Right hindlimb (tissue), 1 donor: ENCODE measurements around the gene B4GALT5.

Experiments used
- DNase-seq: peaks from one replicate; pipeline ENCODE4 v3.0.0-alpha.2; 2018

B4GALT5 gene

DNA sequence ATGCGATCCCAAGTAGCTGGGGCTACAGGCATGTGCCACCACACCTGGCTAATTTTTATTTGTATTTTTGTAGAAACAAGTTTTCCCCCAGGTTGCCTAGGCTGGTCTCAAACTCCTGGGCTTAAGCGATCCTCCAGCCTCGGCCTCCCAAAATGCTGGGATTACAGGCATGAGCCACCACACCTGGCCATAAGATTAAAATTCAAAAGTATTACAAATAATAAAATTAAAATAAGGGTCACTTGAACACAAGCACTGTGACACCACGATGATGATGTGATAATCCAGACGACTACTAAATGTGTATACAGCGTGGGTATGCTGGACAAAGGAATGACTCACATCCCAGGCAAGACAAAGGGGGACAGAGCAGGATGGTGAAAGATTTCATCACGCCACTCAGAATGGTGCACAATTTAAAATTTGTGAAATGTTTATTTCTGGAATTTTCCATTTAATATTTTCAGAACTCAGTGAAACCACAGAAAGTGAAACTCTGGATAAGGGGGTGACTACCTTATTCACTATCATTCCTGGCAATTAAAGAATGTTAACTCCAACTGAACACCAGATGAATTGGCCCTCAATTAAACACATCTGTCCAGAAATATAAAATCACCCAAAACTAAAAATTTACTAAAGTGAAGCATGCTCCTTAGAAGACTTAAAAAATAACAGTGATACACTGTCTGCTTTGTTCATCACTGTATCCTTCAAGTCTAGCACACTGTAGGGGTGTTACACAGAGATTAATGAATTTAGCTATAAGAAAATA, 13.1 kb downstream of the B4GALT5 start:
- no peak for DNase-seq

DNA sequence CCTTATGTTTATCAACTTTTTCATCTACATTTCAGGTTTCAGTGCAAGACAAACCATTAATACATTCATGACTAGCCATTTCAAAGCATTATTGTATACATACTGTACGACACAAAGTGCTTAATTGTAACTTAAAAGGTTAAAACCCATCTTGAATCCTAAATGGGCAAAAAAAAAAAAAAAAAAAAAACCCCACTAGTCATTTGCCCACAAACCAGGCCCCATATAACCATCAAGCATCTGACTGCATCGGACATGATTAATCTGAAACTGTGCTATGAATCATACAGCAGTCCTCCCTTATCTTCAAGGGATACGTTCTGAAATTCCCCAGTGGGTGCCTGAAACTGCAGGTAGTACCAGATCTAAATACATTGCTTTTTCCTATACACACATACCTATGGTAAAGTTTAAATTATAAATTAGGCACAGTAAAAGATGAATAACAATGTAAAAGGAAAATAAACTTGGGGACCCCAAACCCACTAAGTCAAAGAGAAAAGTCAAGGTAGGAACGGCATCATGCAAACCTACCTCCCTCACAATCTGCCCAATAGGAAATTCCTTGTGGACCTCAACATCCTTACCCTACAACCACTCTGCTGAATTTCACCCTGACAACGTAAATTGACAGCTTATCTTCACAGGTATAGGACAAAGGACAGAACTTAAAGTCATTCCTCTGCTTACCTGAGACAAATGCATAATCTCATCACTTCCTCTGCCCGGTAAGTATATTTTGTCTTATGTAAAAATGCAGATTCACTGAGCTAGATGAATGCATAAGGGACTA, 14.3 kb downstream of the B4GALT5 start:
- DNase-seq = no peak

DNA sequence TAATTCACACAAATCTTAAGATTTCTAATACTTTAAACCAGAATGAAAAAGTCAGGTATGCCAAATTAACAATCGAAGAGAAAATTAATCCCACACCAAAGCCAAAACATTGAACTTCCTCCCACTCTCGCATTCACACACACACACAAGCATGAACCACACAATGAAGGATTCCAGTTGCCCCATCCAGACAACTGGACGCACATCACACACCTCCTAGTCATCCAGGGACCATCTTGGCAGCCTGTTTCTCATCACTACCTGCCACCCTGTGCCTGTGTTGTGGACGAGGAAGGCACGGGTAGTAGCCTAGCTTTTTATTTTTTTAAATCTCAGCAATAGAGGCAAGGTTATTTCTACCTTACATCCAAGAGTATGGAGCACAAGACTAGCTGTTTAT, 15.2 kb downstream of the B4GALT5 start:
- no peak for DNase-seq

DNA sequence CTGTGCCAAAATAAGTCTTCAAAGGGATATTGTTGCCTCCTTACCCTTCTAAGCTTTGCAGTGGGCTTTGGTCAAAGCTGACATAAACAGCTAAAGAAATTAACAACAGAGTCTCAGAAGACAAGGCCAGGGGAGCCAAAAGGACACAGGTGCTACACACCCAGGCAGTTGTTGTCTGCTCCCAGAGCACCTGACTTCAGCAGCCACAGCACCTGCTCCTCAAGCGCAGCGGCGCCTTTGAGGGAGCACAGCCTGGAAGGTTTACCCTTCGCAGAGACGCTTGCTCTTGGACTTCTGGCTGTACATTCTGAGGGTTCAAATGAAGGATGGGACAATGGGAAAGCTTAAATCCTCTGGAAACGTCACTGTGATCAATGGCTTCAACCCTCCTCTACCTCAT, 16.6 kb downstream of the B4GALT5 start:
- no peak for DNase-seq

DNA sequence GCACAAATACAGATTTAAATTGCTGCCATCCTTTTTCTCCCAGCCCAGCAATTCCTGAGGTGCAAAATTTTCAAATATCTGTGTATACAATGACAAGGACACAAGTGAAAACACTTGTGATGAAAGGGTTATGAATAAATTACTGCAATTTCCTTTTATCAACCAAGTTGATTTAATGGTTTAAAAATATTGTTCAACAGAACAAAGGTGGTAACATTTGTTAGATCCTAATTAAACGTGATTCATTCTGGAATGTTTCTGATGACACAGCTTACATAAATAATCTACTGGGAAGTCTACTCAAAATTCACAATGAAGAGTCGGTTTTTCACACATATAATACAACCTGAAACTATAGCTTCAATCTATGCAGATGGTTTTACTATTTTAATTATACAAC, 17.1 kb downstream of the B4GALT5 start:
- no peak for DNase-seq

DNA sequence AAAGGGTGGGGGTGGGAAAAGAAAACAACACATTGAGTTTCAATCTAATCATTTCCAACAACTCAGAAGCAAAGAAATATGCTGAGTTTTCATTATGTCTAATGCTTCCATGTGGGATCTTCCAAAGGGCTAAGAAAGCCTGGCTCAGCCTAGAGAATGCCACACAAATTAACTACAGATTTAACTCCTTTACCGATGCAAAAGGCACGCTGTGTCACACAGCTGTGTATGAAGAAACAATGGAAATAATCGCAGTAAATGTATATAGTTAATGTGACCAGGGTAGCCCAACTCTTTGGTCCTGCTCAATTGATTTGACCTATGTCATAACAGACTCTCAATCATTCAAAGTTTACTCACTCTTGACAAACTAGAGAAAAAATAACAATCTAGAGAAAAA, 17.8 kb downstream of the B4GALT5 start:
- DNase-seq = no peak

DNA sequence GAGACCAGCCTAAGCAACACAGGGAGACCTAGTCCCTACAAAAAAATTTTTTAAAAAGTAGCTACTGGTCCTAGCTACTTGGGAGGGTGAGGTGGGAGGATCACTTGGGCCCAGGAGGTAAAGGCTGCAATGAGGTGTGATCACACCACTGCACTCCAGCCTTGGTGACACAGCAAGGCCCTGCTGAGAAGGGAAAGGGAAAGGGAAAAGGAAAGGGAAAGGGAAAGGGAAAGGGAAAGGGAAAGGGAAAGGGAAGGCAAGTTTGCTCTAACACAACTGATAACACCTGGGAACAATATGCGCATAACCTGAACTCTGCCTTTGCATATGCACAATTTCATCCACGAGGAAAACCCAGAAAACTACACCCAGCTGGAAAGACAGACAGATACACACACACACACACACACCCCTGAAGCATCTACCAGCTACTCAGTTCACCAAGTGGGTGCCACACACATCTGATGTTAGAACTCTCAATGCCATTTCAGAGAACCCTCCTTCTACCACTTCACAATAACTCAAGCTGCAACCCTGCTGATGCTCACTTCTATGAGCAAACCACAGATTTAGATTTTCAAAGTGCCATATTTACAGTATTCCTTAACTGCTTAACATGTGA, 19.1 kb downstream of the B4GALT5 start:
- DNase-seq = no peak

DNA sequence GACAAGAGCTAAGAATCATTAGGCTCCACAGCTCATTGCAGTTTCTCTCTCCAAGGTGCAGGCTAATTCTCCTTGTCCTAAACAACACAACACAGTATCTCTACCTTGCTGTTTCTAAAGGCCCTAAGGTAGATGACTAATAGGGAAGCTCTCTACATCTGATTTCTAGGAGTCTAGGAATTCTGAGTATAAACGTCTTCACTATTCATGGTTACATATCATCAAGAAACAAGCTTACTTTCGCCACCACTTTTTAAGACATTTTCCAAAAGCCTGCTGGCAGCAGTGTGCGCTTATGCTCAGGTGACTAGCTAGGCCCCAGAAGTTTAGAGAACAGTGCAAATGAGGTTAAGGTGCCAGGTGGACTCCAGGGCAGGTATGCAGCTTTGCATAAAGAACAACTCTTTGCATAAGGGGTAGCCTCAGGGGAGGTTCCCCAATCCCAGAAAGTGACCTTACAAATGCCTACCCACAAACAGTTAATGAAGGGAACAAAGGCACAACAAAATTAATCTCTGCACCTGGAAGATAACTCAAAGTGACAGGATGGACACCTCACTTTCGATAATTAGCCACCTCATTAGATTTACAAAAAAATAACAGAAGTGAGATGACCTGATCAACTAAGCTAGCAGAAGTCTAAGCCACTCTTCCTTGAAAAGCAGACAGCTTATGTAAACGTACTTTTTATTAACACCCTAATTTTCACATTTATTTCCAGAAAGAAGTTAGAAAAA, 20.1 kb downstream of the B4GALT5 start:
- DNase-seq = no peak

DNA sequence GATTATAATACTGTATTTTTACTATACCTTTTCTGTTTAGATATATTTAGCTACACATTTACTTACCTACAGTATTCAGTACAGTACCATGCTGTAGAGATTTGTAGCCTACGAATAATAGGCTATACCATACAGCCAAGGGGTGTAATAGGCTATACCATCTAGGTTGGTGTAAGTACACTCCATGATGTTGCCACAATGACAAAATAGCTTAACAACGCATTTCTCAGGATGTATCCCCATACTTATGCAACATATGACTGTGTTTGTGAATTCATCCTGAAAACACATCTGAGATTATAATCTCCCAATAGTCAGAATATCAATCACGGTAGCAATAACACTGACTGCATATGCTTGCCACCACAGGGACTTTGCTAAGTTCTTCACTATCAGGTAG, 20.7 kb downstream of the B4GALT5 start:
- DNase-seq = no peak

DNA sequence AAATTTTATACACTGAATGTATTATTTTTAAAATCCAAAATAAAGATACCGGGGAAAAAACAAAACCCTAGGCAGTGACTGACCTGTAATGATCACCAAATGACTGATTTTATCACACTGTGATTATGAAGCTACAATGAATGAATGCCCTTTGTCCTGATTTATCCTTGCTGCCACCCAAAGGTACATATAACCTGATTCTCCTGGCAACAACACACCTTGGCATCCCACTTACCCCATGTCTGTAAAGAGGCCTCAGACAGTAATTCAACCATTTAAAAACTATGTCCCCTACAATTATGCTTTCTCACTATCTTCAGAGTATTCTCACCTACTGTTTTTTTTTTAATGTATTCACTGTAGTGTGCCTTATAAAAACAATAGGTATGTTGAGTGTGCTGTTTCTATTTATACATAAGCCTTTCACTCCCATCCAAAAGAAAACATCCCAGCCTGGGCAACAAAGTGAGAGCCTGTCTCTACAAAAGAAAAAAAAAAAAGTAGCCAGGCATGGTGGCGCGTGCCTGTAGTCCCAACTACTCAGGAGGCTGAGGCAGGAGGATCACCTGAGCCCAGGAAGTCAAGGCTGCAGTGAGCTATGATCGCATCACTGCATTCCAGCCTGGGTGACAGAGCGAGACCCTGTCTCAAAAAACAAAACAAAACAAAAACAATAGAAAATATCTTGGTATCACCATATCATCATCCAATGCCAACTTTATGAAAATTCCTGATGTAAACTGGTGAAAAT, 21.7 kb downstream of the B4GALT5 start:
- DNase-seq = no peak

DNA sequence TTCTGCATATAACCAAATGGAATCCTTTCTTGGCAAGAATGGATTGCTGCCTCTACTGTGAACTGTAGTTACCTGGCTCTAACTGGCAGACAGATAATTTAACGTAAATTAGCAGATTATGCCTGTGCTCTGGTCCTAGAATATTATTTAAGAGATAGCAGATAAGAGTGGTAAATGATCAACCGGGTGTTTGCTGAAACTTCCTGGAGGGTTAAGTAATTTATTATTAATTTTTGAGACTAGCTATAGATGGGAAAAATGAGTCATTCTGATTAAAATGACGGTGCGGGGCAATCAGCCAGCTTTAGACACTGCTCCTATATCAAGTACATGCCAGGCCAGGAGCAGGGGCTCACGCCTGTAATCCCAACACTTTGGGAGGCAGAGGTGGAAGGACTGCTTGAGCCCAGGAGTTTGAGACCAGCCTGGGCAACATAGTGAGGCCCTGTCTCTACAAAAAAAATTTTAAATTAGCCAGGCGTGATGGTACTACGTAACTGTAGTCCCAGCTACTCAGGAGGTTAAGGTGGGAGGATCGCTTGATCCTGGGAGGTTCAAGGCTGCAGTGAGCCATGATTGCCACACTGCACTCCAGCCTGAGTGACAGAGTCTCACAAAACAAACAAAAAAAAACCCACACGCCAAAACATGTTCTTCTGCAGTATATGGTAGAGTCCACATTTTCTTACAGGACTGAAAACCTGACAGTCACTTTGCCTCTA, 22.6 kb downstream of the B4GALT5 start:
- DNase-seq = no peak

DNA sequence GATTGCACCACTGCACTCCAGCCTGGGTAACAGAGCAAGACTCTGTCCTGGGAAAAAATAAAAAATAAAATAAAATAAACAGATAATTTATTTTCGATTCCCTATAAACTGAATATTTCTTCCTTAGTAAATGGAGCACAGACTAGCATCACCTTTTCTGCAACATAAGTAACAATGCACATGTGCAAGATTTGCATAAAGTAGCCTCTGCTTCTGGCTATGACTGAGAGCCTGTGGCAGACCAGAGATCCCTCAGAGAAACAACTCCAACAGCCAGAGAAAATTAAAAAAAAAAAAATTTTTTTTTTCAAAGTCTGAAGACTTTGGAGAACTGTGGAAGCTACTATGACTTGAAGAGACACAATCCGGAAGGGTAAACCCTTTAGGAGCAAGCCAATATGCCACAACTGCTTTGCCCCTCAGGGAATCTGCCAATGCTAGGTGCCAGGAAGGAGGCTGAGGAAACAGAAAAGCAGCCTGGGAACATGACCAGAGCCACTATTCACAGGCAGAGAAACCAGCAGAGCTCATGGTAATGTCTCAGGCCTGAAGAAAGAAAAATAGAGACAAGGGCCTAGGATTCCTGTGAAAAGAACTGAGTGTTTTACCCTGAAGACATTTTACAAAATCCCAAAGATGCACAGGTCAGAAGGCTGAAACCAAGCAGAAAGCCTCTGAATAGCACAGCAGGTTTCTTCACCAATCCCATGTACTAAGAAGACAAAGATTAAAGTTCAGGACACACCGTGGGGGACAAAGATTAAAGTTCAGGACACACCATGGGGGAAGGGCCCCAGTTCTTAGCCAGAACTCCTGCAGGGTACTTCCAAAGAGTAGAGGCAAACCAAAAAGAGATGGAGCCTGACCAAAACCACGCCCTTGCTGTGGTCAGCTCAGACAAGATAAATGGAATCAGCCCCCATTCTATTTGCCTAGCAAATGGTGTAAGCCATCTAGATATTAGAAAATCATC, 25.8 kb downstream of the B4GALT5 start:
- no peak for DNase-seq

DNA sequence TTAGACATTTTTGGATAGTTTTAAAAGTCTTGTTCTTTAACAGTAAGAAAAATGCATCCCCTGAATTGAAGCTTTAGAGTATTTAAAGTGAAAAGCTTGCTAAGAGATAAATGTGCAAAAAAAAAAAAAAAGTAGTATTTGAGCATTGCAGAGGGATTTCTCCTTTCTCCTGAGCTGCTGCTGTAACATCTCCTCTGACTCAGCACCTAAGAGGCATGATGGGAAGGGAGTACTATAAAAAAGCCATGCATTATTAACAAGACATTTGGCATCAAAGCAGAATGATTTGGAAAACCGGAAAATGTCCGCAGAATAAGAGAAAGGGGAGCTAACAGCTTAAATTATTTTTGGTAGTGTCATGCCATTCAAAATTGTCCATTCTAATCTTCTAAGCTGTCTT, 27.9 kb downstream of the B4GALT5 start:
- no peak for DNase-seq

DNA sequence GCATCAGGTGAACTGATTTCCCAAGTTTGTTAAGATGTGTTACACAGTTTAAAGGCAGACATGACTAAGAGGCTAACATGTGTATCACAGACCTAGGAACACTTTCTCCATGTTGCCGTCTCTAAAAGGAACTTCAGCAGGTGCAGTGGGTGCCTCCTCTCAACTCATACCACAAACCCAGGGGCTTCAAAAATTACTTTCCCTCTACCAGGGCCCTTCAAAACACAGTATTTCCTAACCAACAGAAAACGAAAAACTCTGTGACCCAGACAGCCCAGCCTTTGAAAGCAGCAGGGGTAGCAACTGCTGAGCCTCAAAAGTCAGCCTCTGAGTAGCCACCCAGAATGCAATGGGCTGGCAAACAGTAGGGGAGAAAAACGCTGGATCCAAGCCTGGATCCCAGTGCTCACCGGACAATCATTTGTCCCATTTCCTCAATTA, 28.5 kb downstream of the B4GALT5 start:
- DNase-seq = no peak

DNA sequence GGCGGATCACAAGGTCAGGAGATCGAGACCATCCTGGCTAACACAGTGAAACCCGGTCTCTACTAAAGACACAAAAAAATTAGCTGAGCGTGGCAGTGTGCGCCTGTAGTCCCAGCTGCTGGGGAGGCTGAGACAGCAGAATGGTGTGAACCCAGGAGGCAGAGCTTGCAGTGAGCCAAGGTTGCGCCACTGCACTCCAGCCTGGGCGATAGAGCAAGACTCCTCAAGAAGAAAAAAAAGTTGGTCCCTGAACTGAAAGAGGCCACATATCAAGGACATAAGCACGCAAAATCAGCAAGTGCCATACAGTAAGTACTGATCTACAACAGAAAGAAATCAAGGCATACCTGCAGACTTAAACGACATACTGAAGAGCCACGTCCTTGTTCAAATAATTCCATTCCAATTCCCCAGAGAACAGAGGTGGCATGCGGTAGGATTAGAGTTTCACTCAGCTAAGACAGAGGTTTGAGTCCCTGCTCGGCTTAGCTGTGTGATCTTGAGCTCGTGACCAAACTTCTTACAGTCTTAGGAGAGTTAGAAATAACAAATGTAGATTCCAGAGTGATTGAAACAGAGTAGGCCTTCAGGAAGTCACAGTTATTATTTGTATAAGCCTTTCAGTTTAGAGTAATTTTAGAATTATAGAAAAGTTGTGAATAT, 29.2 kb downstream of the B4GALT5 start:
- no peak for DNase-seq

DNA sequence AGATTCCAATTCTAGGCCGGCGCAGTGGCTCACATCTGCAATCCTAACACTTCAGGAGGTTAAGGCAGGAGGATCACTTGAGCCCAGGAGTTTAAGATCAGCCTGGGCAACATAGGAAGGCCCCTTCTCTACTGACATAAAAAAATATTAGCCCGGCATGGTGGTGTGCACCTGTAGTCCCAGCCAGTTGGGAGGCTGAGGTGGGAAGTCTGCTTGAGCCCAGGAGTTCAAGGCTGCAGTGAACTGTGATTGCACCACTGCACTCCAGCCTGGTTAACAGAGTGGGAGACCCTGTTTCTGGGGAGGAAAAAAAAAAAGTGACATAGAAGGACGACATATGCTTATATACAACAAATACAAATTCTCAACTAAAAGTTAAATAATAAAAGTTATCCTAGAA, 30.9 kb downstream of the B4GALT5 start:
- no peak for DNase-seq

DNA sequence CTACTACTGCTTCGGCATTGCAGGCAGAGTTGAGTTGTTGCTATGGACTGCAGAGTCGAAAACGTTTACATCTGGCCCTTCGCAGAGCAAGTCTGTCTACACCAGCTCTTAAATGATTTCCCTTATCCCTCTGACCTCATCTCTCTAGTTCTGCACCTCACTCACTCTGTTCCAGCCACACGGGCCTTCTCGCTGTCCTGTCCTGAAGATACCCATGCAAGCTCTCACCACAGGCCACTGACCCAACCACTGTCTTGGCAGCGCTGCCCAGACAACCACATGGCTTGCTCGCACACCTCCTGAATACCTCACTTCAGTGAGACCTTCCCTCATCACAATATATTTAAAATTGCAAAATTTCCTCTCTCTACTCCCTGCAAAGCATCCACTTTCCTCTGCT, 31.4 kb downstream of the B4GALT5 start:
- no peak for DNase-seq

DNA sequence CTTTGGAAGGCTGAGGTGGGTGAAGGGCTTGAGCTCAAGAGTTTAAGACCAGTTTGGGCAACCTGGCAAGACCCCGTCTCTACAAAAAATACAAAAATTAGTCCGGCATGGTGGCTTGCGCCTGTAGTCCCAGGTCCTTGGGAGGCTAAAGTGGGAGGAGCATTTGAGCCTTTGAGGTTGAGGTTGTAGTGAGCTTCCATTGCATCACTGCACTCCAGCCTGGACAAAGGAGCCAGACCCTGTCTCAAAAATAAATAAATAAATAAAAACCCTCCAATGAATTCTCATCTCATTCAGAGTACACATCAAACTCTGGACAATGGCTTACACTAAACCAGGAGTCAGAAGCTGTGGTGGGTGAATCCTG, 31.8 kb downstream of the B4GALT5 start:
- no peak for DNase-seq

DNA sequence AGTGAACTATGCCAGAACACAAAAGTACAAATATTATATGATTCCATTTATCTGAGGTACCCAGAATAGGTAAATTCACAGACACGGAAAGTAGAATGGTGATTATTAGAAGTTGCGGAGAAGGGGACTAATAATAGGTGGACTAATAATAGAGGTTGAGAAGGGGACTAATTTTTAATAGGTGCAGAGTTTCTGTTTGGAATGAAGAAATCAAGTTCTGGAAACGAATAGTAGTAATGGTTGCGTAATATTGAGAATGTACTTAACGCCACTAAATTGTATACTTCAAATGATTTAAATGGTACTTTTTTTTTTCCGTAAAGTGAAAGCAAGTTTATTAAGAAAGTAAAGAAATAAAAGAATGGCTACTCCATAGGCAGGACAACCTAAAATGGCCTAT, 33.2 kb downstream of the B4GALT5 start:
- no peak for DNase-seq

DNA sequence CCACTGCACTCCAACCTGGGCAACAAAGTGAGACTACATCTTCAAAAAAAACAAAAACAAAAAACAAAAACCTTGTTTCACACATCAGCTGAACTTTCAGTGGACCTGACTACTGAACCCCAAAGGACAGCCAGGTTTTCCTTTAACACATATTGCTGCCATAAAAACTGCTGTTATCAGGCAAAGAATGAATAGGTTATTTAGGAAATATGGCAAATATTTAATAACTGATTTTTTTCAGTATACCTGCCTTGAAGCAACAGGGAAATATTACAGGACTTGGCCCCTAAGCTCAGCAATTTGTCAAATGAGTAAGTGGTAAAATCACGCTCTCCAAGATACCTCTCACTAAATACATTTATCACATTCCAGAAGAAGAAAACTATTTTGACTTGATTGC, 34.0 kb downstream of the B4GALT5 start:
- DNase-seq = no peak
